ENCODE data around the gene HNRNPC.

DNA sequence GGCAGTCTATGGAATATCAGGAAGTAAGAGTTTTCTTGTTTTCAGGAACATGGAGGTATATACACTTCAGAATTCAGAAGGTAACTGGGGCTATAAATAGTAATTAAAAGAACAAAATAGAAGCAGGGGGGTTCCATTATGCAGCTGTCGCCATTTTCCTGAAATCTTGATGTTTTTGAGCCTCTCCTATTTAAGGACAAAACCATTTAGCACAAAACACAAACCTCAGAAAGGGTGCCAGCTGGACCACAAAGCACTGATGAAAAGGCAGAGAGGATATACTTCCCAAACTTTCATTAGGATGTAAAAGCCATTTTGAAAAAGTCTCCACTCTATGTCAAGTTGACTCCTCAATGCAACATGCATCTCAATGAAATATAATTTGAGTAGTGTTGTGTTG is 59.2 kb downstream of the HNRNPC start:
- TF ChIP-seq, protein P1, sequence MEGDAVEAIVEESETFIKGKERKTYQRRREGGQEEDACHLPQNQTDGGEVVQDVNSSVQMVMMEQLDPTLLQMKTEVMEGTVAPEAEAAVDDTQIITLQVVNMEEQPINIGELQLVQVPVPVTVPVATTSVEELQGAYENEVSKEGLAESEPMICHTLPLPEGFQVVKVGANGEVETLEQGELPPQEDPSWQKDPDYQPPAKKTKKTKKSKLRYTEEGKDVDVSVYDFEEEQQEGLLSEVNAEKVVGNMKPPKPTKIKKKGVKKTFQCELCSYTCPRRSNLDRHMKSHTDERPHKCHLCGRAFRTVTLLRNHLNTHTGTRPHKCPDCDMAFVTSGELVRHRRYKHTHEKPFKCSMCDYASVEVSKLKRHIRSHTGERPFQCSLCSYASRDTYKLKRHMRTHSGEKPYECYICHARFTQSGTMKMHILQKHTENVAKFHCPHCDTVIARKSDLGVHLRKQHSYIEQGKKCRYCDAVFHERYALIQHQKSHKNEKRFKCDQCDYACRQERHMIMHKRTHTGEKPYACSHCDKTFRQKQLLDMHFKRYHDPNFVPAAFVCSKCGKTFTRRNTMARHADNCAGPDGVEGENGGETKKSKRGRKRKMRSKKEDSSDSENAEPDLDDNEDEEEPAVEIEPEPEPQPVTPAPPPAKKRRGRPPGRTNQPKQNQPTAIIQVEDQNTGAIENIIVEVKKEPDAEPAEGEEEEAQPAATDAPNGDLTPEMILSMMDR (IDR thresholded peaks at IDR 0.05): no peak
- TF ChIP-seq POLR2A (IDR thresholded peaks at IDR 0.05): no peak
- TF ChIP-seq EP300 (IDR thresholded peaks at IDR 0.05; ENCODE audit: low read depth): no peak

Data from transverse colon (tissue), 3 donors.